A673 (cell line): ENCODE measurements around the gene CLEC16A. TPM values are rescaled to one million over a fixed set of nuclear protein-coding genes. Genes with fewer than 3 reads are reported as not detected.

ENCODE experiments used
- BruUV-seq: library from RNA; stranded (reverse); fragments of 400-500 nt; replicated peaks from 2 replicates; lab custom pipeline; 2021; lab: Mats Ljungman, UMichigan
- CTCF ChIA-PET: fragments of 300-600 bp; sonication (Branson Sonifier 250); formaldehyde crosslinking; loops from one replicate; lab custom pipeline; 2022; ENCODE audit warnings: antibody characterized with exemption; lab: Charles Lee
- POLR2A ChIA-PET: fragments of 300-600 bp; sonication (Branson Sonifier 250); formaldehyde crosslinking; loops from one replicate; lab custom pipeline; 2022; ENCODE audit warnings: antibody characterized with exemption; ENCODE audit not compliant: low non-redundant PET; lab: Charles Lee
- DNase-seq: peaks from one replicate; pipeline ENCODE4 v3.0.0-alpha.2; 2015; ENCODE audit warnings: low spot score
- H3K27ac ChIP-seq: fragments of 200-600 bp; sonication (generic); 2 replicates; pipeline ENCODE4 v1.5.1; 2016; ENCODE audit warnings: mixed run types, low read depth, mild to moderate bottlenecking, mixed read lengths, antibody characterized with exemption, low read length; ENCODE audit not compliant: poor library complexity, severe bottlenecking
- H3K27me3 ChIP-seq: fragments of 200-600 bp; sonication (generic); replicated peaks from 2 replicates; pipeline ENCODE4 v1.6.1; 2017; ENCODE audit warnings: mixed run types, low read depth, mild to moderate bottlenecking, mixed read lengths, antibody characterized with exemption, low read length; ENCODE audit not compliant: insufficient read depth, poor library complexity
- H3K36me3 ChIP-seq: fragments of 200-600 bp; sonication (generic); 2 replicates; pipeline ENCODE4 v1.6.1; 2016; ENCODE audit warnings: mixed run types, mild to moderate bottlenecking, mixed read lengths, antibody characterized with exemption, low read length; ENCODE audit not compliant: insufficient read depth, poor library complexity, severe bottlenecking
- H3K4me1 ChIP-seq: fragments of 200-600 bp; sonication (generic); 2 replicates; pipeline ENCODE4 v1.6.1; 2017; ENCODE audit warnings: mixed run types, mild to moderate bottlenecking, mixed read lengths, antibody characterized with exemption, low read length; ENCODE audit not compliant: insufficient read depth, poor library complexity, severe bottlenecking
- H3K4me3 ChIP-seq: fragments of 200-600 bp; sonication (generic); 2 replicates; pipeline ENCODE4 v1.5.1; 2016; ENCODE audit warnings: low read depth, mixed run types, mild to moderate bottlenecking, mixed read lengths, low read length; ENCODE audit not compliant: poor library complexity, severe bottlenecking
- H3K9me3 ChIP-seq: fragments of 200-600 bp; sonication (generic); 2 replicates; pipeline ENCODE4 v1.6.1; 2016; ENCODE audit warnings: mixed run types, low read depth, mild to moderate bottlenecking, mixed read lengths, antibody characterized with exemption, low read length; ENCODE audit not compliant: poor library complexity, severe bottlenecking
- CTCF ChIP-seq: fragments of 300-800, 200-600 bp; sonication (generic); conservative IDR thresholded peaks from 2 replicates; pipeline ENCODE4 v1.5.1; 2017; ENCODE audit warnings: low read depth, mild to moderate bottlenecking, antibody characterized with exemption, low read length, moderate library complexity, mixed read lengths
- EZH2 ChIP-seq: fragments of 200-600 bp; sonication (generic); IDR thresholded peaks from 2 replicates; pipeline ENCODE4 v1.6.1; 2017; ENCODE audit warnings: borderline replicate concordance, low read depth, mild to moderate bottlenecking, mixed read lengths, antibody characterized with exemption, low read length; ENCODE audit not compliant: poor library complexity, severe bottlenecking
- intact Hi-C: fragments of 100-400 bp; cut with micrococcal nuclease; formaldehyde crosslinking; loops from one replicate; pipeline ENCODE4 v1.10.0; 2022; ENCODE audit not compliant: unreplicated experiment
- total RNA-seq: library from RNA; stranded (reverse); gene quantifications from 2 replicates; pipeline ENCODE4 v1.2.3, GENCODE V29; 2021

The CLEC16A gene
- total RNA-seq, 1 experiment from 2014 or later: 23.4 TPM

GRCh38 chr16:10938796-10939648, 5.3 kb upstream of the CLEC16A start:
- ChIA-PET POLR2A (no interaction called here), CTCF (no interaction called here)
- no peak for DNase-seq
- Histone ChIP-seq H3K27me3 (no peaks in the 10 kb centered on the region), H3K4me3 (no peak overlapping the region), H3K36me3 (no peaks in the 10 kb centered on the region), H3K27ac (no peak overlapping the region), H3K4me1 (peaks cover 13% of the 10 kb centered on the region), H3K9me3 (no peaks in the 10 kb centered on the region)
- TF ChIP-seq EZH2: no peak
- no peak for TF ChIP-seq CTCF
- BruUV-seq: no TSS peak
- intact Hi-C loops: no loop called here

- H3K27me3 ChIP-seq: no peaks in the 10 kb centered on the region
- ChIA-PET CTCF (no interaction called here), POLR2A (no interaction called here)
- peak overlapping the region; percentile 72 for H3K4me3 ChIP-seq
- no peak for DNase-seq
- peaks cover 13% of the 10 kb centered on the region for H3K4me1 ChIP-seq
- H3K27ac ChIP-seq: no peak overlapping the region
- BruUV-seq: no TSS peak
- intact Hi-C loops: no loop called here
- no peaks in the 10 kb centered on the region for H3K36me3 ChIP-seq
- TF ChIP-seq CTCF (no peak), EZH2 (no peak)
- H3K9me3 ChIP-seq: no peaks in the 10 kb centered on the region
Measured at GRCh38 chr16:10939649-10940234, 4.6 kb upstream of the CLEC16A start.

GRCh38 chr16:10940501-10941079, 3.8 kb upstream of the CLEC16A start:
- H3K9me3 ChIP-seq: no peaks in the 10 kb centered on the region
- no peak for DNase-seq
- intact Hi-C loops: no loop called here
- POLR2A ChIA-PET: interaction anchor here (0.6 kb wide), 1 partner anchor 10 kb away, joined by 5 read pairs; no protein-coding TSS in a partner anchor
- TF ChIP-seq CTCF (no peak), EZH2 (no peak)
- CTCF ChIA-PET: no interaction called here
- no peak overlapping the region for H3K27ac ChIP-seq
- H3K4me1 ChIP-seq: peaks cover 17% of the 10 kb centered on the region
- H3K4me3 ChIP-seq: peak overlapping the region; percentile 72
- no peaks in the 10 kb centered on the region for H3K27me3 ChIP-seq
- TSS peak; percentile 46 for BruUV-seq
- no peaks in the 10 kb centered on the region for H3K36me3 ChIP-seq
